T follicular helper cell (primary cell): ENCODE data around the gene SLC17A7.

ENCODE experiments used
- DNase-seq: peaks from one replicate; pipeline ENCODE4 v3.0.0-alpha.2; 2020; ENCODE audit warnings: low read depth

Gene SLC17A7

GRCh38 chr19:49443366-49444099, 2.2 kb upstream of the SLC17A7 start:
- DNase-seq, result peak; percentile 89

- peak; percentile 37 for DNase-seq
Measured at GRCh38 chr19:49442771-49443365, 1.5 kb upstream of the SLC17A7 start.

DNA sequence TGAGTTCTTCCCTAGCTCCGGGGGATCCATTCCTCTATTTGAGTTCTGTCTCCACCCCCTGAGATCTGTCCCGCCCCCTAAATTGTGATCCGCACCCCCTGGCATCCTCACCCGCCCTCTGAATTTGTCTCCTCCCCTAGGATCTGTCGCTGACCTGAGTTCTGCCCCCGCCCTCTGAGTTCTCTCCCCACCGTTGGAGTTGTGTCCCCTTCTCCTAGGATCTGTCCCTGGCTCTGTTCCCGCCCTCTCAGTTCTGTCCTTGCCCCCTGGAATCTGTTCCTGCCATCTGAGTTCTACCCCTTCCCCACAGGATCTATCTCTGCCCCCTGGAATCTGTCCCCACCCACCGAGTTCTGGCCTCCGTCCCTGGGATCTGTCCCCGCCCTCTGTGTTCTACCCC, 1.0 kb upstream of the SLC17A7 start:
- no peak for DNase-seq

DNA sequence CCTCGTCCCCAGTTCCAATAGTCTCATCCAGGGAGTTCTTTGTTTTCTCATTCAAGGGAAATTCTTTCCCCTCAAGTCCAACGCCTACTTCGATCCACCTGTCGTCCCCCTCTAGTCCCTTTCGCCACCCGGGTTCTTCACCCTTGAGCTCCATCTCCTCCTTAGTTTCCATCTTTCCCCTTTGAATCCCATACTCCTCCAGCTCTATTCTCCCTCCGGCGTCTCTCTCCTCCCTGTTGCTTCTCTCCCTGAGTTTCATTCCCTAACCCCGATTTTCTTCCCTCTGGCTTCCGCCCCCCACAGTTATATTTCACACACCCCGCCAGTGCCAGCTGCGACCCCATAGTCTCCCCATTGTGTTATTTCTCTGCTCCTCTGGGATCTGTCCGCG, 628 bp upstream of the SLC17A7 start:
- no peak for DNase-seq

- no peak for DNase-seq
Measured at GRCh38 chr19:49440439-49441209, 703 bp downstream of the SLC17A7 start.

DNA sequence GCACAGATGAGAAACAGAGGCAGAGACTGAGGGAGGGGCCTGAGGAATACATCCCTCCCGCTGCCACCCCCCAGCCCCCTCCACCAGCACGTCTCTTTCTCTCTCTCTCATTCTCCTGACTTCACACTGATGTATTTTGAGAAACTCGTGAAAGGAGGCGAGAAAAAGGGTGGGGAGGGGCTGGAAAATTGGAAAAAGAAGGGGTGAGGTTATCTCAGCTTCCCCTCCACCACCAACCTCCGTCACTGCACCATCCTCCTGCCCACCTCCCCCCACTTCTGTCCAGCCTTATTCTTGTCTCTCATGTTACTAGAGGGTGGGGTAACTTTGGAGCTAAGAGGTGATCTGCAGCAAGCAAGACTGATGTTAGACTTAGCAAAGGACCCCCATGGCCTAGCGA, 1.5 kb downstream of the SLC17A7 start:
- DNase-seq, result no peak

DNA sequence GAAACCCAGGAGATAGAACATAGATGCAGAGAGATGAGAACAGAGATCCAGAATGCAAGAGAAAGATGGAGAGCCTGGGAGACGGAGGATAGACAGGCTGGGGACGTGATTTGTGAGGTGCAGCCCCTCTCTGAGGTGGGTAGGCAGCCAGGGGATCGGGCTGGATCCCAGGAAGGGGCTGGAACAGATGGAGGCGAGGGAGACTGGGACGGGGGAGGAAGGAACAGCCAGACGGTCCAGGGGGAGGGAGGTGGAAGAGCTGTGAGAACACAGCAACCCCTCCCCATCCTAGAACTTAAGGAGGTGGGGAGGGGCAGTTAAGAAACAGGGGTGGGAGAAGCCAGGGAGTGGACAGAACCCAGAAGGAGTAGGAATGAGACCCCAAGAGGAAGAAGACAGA, 3.1 kb downstream of the SLC17A7 start:
- no peak for DNase-seq

- DNase-seq, result no peak
Measured at GRCh38 chr19:49437231-49437630, 4.1 kb downstream of the SLC17A7 start.

- no peak for DNase-seq
Measured at GRCh38 chr19:49436381-49437017, 4.8 kb downstream of the SLC17A7 start.

DNA sequence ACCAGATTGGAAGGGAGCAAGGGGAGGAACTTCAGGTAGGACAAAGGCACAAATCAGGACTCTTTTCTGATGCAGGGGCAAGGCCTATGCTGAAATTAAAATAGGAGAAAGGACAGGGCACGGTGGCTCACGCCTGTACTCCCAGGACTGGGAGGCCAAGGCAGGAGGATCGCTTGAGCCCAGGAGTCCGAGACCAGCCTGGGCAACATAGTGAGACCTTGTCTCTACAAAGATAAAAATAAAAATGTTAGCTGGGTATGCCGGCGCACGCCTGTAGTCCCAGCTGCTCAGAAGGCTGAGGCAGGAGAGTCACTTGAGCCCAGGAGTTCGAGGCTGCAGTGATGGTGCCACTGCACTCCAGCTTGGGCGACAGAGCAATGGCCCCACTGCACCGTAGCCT, 5.7 kb downstream of the SLC17A7 start:
- DNase-seq, result no peak

DNA sequence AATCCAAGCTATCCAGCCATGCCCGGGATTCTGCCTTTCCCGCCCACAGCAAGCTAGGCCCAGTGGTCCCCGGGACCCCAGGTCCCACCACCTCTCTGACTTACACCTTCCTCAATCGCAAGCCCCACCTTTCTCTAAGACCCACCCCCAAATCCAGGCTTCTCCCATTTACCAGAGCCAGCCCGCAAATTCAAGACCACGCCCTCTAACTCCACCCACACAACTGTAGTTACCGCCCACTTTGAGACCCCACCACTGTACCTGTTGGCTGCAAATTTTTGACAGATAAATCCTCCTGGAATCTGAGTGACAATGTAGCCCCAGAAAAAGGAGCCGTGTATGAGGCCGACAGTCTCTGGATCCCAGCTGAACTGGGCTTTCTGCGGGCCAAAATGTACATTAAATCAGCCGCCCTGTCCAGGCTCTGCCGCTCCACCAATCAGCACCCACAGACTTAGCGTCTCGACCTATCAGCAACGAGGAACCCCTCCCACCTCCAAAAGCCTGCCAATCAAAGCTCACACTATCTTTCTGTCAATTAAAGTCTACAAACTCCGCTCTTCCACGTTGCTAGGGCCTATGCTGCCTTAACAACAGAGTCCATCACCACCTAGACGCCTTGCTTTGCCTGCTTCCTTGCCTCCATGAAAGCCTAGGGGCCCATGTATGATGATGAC, 6.3 kb downstream of the SLC17A7 start:
- DNase-seq, result no peak

GRCh38 chr19:49433240-49433901, 8.0 kb downstream of the SLC17A7 start:
- DNase-seq, result no peak

- no peak for DNase-seq
Measured at GRCh38 chr19:49432141-49433073, 8.9 kb downstream of the SLC17A7 start.

DNA sequence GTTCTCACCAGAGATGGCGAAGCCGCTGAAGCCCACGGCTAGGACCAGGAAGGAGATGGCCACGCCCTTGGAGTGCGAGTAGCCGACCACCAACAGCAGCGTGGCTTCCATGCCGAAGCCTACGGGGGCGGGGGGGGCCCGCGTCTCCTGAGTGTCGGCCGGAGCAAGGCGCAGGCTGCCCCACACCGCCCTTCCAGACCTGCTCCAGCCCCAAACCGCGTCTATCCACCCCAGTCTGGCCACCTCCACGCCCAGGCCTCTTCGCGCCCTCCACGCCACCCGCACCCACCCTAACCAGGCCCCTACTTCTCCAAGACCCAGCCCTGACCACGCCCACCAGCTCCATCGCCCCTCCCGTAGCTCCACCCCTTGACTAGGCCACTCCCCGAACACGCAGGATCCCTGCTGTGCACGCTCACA, 10.0 kb downstream of the SLC17A7 start:
- no peak for DNase-seq

DNA sequence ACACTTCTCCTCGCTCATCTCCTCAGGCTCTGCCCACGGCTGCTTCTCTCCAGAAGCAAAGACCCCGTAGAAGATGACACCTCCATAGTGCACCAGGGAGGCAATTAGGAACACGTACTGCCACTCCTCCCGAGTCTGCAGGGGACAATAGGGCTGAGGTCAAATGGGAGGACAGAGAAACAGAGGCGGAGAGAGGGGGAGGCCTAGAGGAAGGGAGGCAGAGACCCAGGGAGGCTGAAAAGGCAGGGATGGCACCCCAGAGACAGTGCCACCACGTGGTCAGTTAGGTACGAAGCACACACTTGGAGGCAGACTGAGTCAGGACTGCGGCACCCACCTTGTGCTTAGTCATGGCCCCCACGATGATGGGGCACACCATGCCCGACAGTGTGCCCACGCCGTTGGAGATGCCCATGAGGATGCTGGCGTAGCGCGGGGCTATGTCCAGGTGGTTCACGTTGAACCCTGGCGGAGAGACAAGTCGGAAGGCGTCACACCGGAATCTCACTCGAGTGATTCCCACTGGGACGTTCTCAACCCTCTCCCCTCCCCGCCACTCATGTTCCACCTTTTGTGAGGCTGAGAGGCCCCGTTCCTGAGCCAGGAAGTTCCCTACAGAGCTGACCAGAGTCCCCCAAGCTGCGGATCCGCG, 10.5 kb downstream of the SLC17A7 start:
- DNase-seq, result no peak

DNA sequence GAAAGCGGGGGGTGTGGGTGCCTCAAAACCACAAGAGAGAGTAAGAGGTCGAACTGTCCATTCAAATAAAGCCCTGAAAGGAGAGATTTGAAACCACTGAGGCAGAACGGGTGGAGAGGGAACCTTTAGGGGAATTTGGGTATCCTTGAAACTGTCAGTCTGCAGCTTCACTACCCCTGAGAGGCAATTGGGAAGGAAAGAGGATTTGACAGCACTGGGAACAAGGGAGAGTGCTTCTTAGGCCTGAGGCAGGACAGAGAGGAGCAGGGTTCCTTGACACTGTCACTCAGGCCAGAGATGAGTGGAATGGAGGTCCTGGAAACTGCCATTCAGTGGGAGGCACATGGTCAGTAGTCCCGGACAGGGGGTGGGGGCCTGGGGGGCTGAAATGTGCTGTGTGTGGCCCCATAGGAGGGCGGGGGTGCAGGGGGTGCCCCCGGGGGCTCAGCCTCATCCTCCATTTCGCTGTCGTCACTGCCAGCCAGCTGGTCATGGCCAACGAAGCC, 11.1 kb downstream of the SLC17A7 start:
- DNase-seq, result no peak

- no peak for DNase-seq
Measured at GRCh38 chr19:49428547-49429451, 12.5 kb downstream of the SLC17A7 start.

- DNase-seq, result no peak
Measured at GRCh38 chr19:49427855-49428546, 13.3 kb downstream of the SLC17A7 start.
